ENCODE data around the gene ESPL1.

Gene ESPL1

GRCh38 chr12:53231921-53232645 is 36.0 kb upstream of the ESPL1 start, which contains the start of gene RARG:
TSS of gene RARG (minus strand) at chr12:53232209. CDS start at chr12:53227545, 4,664 bp downstream.
- peak within 1 kb of the TSS; percentile 52 for H3K4me3 ChIP-seq (ENCODE audit: low read depth, low read length)
- no peak for DNase-seq (ENCODE audit: low read depth)
- TF ChIP-seq CTCF (IDR thresholded peaks at IDR 0.05; ENCODE audit: low read depth, low read length, missing control alignments) = no peak

GRCh38 chr12:53232646-53233461 is 35.2 kb upstream of the ESPL1 start:
- no peak overlapping the region for H3K4me3 ChIP-seq (ENCODE audit: low read depth, low read length)
- no peak for DNase-seq (ENCODE audit: low read depth)
- TF ChIP-seq CTCF (IDR thresholded peaks at IDR 0.05; ENCODE audit: low read depth, low read length, missing control alignments) = no peak

GRCh38 chr12:53233671-53234121 is 34.4 kb upstream of the ESPL1 start:
- no peak for TF ChIP-seq CTCF (IDR thresholded peaks at IDR 0.05; ENCODE audit: low read depth, low read length, missing control alignments)
- DNase-seq (ENCODE audit: low read depth) = no peak
- H3K4me3 ChIP-seq (ENCODE audit: low read depth, low read length) = no peak overlapping the region

DNA sequence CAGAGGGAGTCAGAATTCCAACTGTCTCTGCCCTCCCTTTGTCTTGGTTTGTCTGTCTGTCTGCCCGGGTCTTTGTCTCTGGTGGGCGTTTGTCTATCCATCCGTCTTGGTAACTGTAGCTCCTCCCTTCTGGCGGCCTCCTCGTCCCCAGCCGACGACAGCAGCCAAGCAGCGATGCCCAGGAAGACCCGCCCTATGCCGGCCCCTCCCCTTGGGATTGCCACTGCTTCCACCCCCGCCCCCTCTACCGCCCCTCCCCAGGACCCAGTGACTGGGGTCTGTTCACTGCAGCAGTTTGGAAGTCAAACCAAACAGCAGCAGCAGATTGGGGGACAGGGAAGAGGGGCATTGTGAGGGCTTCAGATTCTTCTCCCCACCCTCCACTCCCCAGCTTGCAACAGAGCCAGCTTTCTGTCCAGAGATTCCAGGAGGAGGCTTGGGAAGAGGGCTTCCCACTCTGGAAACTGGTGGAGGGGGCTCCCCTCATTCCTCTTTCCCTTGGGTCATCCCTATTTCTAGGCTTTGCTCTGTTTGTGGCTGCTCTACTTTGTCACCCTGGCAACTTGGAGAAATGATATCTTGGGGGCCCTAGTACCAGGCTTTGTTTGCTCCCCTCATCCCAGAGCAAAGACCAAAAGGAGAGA is 33.7 kb upstream of the ESPL1 start:
- DNase-seq (ENCODE audit: low read depth) = no peak
- no peak overlapping the region for H3K4me3 ChIP-seq (ENCODE audit: low read depth, low read length)
- TF ChIP-seq CTCF (IDR thresholded peaks at IDR 0.05; ENCODE audit: low read depth, low read length, missing control alignments) = no peak

- TF ChIP-seq CTCF (IDR thresholded peaks at IDR 0.05; ENCODE audit: low read depth, low read length, missing control alignments) = no peak
- no peak overlapping the region for H3K4me3 ChIP-seq (ENCODE audit: low read depth, low read length)
- DNase-seq (ENCODE audit: low read depth) = no peak
Measured at GRCh38 chr12:53235164-53235563, 32.9 kb upstream of the ESPL1 start.

DNA sequence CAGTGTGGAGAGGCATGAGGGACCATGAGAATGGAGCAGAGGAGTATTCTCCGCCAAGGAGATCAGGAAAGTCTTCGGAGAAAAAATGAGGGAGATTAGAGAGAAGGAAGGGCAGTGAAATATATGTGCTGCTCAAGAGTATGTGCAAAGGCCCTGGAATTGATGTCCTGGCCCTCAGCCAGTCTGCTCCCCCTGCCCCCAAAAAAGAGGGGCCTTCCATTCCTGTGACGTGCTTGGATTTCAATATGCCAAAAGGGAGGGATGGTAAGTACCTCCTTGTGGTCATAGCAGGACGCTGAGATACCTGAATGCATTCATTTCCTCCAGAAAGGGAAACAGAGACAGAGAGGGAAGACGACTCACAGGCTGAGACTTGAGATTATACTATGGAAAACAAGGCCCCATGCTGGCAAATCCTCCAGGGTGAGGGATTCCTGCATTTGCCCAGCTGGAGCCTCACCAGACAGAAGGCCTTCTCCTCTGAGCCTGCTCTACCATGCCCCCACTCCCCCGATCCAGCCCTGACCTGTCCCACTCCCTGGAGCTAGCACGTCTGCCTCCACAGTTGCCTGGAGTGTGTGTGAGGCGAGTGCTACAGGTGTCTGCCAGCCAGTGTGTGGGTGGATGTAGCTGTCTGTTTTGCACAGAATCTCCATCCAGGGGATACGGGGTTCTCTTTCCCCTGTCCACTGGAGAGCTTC is 32.2 kb upstream of the ESPL1 start:
- no peak for TF ChIP-seq CTCF (IDR thresholded peaks at IDR 0.05; ENCODE audit: low read depth, low read length, missing control alignments)
- DNase-seq (ENCODE audit: low read depth) = no peak
- H3K4me3 ChIP-seq (ENCODE audit: low read depth, low read length) = no peak overlapping the region
